GM21786 (cell line): ENCODE measurements around the gene KLHL17.
"Not testable (repeated sequence)": the region's sequence is repeated elsewhere in the genome, so short reads cannot be mapped to it uniquely, and the experiment has no call there.

ENCODE experiments used
- ATAC-seq: cut with Tn5 transposase; IDR thresholded peaks from one replicate; pipeline ENCODE4 v1.9.1; 2021; ENCODE audit not compliant: unreplicated experiment

The KLHL17 gene

GRCh38 chr1:935751-936231 is 24.6 kb upstream of the KLHL17 start:
- no peak for ATAC-seq

GRCh38 chr1:936348-937264 is 23.8 kb upstream of the KLHL17 start:
- no peak for ATAC-seq

- no peak for ATAC-seq
Observed at GRCh38 chr1:937521-937920, 22.9 kb upstream of the KLHL17 start.

- no peak for ATAC-seq
Observed at GRCh38 chr1:938088-938683, 22.2 kb upstream of the KLHL17 start.

- ATAC-seq: no peak
Observed at GRCh38 chr1:938711-939489, 21.5 kb upstream of the KLHL17 start.

GRCh38 chr1:939511-940106 is 20.8 kb upstream of the KLHL17 start:
- ATAC-seq: no peak

- ATAC-seq: no peak
Observed at GRCh38 chr1:940107-941014, 20.0 kb upstream of the KLHL17 start.

- no peak for ATAC-seq
Observed at GRCh38 chr1:941015-941587, 19.3 kb upstream of the KLHL17 start.

- ATAC-seq: no peak
Observed at GRCh38 chr1:941588-942383, 18.6 kb upstream of the KLHL17 start.

- ATAC-seq: no peak
Observed at GRCh38 chr1:942411-942821, 18.0 kb upstream of the KLHL17 start.

- ATAC-seq: no peak
Observed at GRCh38 chr1:942864-943533, 17.4 kb upstream of the KLHL17 start.

- no peak for ATAC-seq
Observed at GRCh38 chr1:943545-944340, 16.6 kb upstream of the KLHL17 start.

GRCh38 chr1:944341-945325 is 15.8 kb upstream of the KLHL17 start:
- no peak for ATAC-seq

- ATAC-seq: no peak
Observed at GRCh38 chr1:945688-946556, 14.5 kb upstream of the KLHL17 start.

GRCh38 chr1:946811-947210 is 13.6 kb upstream of the KLHL17 start:
- ATAC-seq: not testable (repeated sequence)
